Heart left ventricle (tissue), 13 donors: ENCODE measurements around the gene CTCFL.

Source experiments
- POLR2A ChIP-seq, 2 donors: fragments of 450-650 bp; IDR thresholded peaks; one replicate each; pipeline ENCODE4 v1.6.1; 2017; ENCODE audit warnings: antibody characterized with exemption in 2 of 2, mild to moderate bottlenecking in 2 of 2, moderate library complexity in 2 of 2
- TF ChIP-seq, protein P1 (sequence below), 12 donors: fragments of 200-600 bp; sonication (generic) in 4 of 12; IDR thresholded peaks; one replicate each; pipeline versions ENCODE4 v1.5.0 to v1.8.0; 2018 to 2022; ENCODE audit warnings: antibody characterized with exemption in 12 of 12, mild to moderate bottlenecking in 5 of 12
- donor health status: ischemic (EF 13 %, LVEDD 7.1; RV severe dilation, severe dysfunction).
- donor health status: DM: no; HTN: yes; CAD: no.
- donor health status: DM: no; HTN: no; CAD: no.
- donor health status: ischemic (EF 25% LVEDD 6.9; RV normal size, moderate dysfunction).
- donor health status: ischemic (EF 25% LVEDD 5.7; RV mildly dilated, moderate dysfunction).
- donor health status: ischemic (EF 35%, LVEDD 5.7; RV mildly dilated, moderate dysfunction).
- donor health status: nonischemic (EF 11% LVEDD 7.7; RV severe dilation, severe dysfunction).
- donor health status: DM: yes; HTN: yes; CAD: no.
- donor health status: PGD.
- donor health status: ischemic (EF 29% LVEDD 5.4; RV normal size, mild dysfunction).
- donor health status: nonischemic (EF 23%, LVEDD 6.1; RV moderate dilation, normal function).

DNA sequence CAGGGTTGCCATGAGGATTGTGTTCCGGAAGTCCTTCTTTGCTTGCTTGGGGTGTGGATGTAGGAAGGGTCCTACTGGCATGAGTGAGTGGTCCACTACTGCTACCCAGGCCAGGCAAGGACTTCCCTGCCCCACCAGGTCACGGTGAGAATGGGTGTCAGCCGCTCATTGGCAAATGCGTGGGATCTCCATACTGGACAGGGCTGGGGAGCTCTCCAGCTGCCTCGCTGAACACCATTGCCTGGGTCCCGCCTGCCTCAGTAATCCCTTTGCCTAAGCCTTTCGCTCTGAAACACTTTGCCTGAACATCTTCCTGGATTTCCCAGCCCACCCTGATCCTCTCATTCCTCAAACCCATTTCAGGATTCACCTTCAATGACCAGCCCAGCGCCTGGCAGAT is 59.5 kb downstream of the CTCFL start:
- TF ChIP-seq, protein P1, sequence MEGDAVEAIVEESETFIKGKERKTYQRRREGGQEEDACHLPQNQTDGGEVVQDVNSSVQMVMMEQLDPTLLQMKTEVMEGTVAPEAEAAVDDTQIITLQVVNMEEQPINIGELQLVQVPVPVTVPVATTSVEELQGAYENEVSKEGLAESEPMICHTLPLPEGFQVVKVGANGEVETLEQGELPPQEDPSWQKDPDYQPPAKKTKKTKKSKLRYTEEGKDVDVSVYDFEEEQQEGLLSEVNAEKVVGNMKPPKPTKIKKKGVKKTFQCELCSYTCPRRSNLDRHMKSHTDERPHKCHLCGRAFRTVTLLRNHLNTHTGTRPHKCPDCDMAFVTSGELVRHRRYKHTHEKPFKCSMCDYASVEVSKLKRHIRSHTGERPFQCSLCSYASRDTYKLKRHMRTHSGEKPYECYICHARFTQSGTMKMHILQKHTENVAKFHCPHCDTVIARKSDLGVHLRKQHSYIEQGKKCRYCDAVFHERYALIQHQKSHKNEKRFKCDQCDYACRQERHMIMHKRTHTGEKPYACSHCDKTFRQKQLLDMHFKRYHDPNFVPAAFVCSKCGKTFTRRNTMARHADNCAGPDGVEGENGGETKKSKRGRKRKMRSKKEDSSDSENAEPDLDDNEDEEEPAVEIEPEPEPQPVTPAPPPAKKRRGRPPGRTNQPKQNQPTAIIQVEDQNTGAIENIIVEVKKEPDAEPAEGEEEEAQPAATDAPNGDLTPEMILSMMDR (IDR thresholded peaks at IDR 0.05): no peak
- TF ChIP-seq POLR2A (IDR thresholded peaks at IDR 0.05): no peak
